WERI-Rb-1 (cell line): ENCODE results near the gene FGD5.

Experiments used
- DNase-seq: peaks from one replicate; pipeline ENCODE4 v3.0.0-alpha.2; 2020
- H3K27ac ChIP-seq: fragments of 250-450 bp; sonication (Bioruptor Pico); 2 replicates; pipeline ENCODE4 v1.5.1; 2020; ENCODE audit warnings: mild to moderate bottlenecking, moderate library complexity
- H3K27me3 ChIP-seq: fragments of 250-450 bp; sonication (Bioruptor Pico); 2 replicates; pipeline ENCODE4 v1.5.1; 2021; ENCODE audit warnings: mild to moderate bottlenecking, low read depth, moderate library complexity; ENCODE audit not compliant: insufficient read depth, severe bottlenecking
- H3K36me3 ChIP-seq: fragments of 250-450 bp; sonication (Bioruptor Pico); 2 replicates; pipeline ENCODE4 v1.5.1; 2020; ENCODE audit warnings: mild to moderate bottlenecking, moderate library complexity
- H3K4me3 ChIP-seq: 2 replicates; pipeline ENCODE4 v1.5.1; 2011; ENCODE audit warnings: low read depth, mild to moderate bottlenecking, control low read depth, low read length
- H3K9me3 ChIP-seq: fragments of 250-450 bp; sonication (Bioruptor Pico); 2 replicates; pipeline ENCODE4 v1.5.1; 2021; ENCODE audit warnings: mild to moderate bottlenecking, moderate library complexity; ENCODE audit not compliant: severe bottlenecking
- CTCF ChIP-seq: IDR thresholded peaks from 2 replicates; pipeline ENCODE4 v1.5.1; 2011; ENCODE audit warnings: low read depth, mild to moderate bottlenecking, control low read depth, inconsistent platforms, low read length

FGD5 gene

DNA sequence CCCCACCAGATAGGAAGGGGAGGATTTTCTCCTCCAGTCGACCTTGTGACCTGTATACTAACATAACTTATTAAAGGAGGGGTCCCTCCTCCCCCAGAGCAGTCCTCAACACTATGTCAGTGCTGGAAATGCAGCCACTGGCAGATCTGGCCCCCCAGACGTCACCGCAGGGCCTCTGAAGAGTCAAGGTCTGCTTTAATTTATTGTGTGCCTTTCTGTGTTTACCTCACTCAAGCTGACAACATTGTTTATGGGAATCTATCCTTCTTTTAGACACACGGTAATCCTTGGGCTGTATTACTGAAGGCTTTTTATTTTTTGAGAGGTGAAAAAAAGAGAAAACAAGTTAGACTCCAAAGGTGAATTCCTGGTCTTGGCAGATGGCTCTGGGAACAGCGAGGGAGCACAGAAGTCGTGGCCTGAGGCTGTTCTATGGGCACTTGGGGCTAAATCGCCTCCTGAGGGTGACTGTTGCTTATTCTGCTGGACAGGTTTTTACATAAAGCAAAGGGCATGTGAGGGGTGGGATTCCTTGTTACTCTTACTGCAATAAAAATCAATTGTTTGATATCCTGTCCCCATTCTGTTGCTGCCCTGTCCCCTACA is 115.2 kb downstream of the FGD5 start:
- H3K4me3 ChIP-seq, result no peak overlapping the region
- H3K27me3 ChIP-seq, result no peaks in the 10 kb centered on the region
- DNase-seq, result no peak
- H3K9me3 ChIP-seq, result no peaks in the 10 kb centered on the region
- no peak for TF ChIP-seq CTCF
- no peaks in the 10 kb centered on the region for H3K36me3 ChIP-seq
- no peak overlapping the region for H3K27ac ChIP-seq

- H3K27me3 ChIP-seq, result no peaks in the 10 kb centered on the region
Measured at GRCh38 chr3:14935592-14936345, 117.0 kb downstream of the FGD5 start.

DNA sequence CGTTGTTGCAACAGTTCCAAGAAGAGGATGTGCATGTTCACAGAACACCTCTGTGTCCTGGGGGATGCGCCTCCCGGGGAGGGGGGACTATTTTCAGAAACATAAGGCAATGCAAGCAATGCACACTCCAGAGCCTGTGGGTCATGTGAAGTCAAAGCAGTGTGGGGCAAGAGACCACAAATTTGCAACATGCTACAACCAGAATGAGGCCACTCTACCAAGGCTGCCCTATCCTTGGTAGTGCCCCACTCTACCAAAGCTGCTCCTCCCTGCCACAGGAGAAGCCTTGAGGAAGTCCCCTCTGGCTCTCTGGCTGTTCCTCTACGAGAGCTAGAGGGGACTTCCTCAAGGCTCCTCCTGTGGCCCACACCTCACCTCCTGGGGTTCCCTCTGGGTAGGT is 120.2 kb downstream of the FGD5 start:
- DNase-seq, result no peak
- no peak for TF ChIP-seq CTCF
- H3K4me3 ChIP-seq, result no peak overlapping the region

More at GRCh38 chr3:14935592-14936345, 117.0 kb downstream of the FGD5 start:
- DNase-seq, result no peak
- Histone ChIP-seq H3K4me3 (no peak overlapping the region), H3K27ac (no peak overlapping the region), H3K36me3 (no peaks in the 10 kb centered on the region), H3K9me3 (no peaks in the 10 kb centered on the region)
- no peak for TF ChIP-seq CTCF

GRCh38 chr3:14941871-14942270 is 123.1 kb downstream of the FGD5 start:
- Histone ChIP-seq H3K9me3 (no peaks in the 10 kb centered on the region), H3K27me3 (no peaks in the 10 kb centered on the region), H3K36me3 (peaks cover 26% of the 10 kb centered on the region), H3K27ac (no peak overlapping the region; the same call in 1 of the 2 replicates), H3K4me3 (no peak overlapping the region)
- no peak for TF ChIP-seq CTCF
- no peak for DNase-seq

More for the DNA sequence above, 120.2 kb downstream of the FGD5 start:
- peaks cover 7% of the 10 kb centered on the region for H3K36me3 ChIP-seq
- H3K9me3 ChIP-seq, result no peaks in the 10 kb centered on the region
- no peaks in the 10 kb centered on the region for H3K27me3 ChIP-seq
- no peak overlapping the region for H3K27ac ChIP-seq

GRCh38 chr3:14943042-14943441 is 124.3 kb downstream of the FGD5 start:
- Histone ChIP-seq H3K27ac (no peak overlapping the region), H3K27me3 (no peaks in the 10 kb centered on the region), H3K4me3 (no peak overlapping the region), H3K9me3 (no peaks in the 10 kb centered on the region), H3K36me3 (peaks cover 26% of the 10 kb centered on the region)
- no peak for TF ChIP-seq CTCF
- DNase-seq, result no peak
